Upper lobe of left lung (tissue), 6 donors: ENCODE measurements around the gene SPNS3. TPM values are rescaled to one million over a fixed set of nuclear protein-coding genes. Genes with fewer than 3 reads are reported as not detected.

ENCODE experiments used
- ATAC-seq, 2 donors: fragments of 200-7000 bp; cut with Tn5 transposase; one replicate each; pipeline ENCODE4 v1.9.1; 2022; ENCODE audit warnings: mild to moderate bottlenecking in 2 of 2, moderate library complexity in 2 of 2; ENCODE audit not compliant: low FRiP score in 2 of 2
- DNase-seq, 2 donors: peaks; one replicate each; pipeline ENCODE4 v3.0.0-alpha.2; 2019 to 2020
- H3K27ac ChIP-seq, 4 donors: fragments of 200-600 bp; sonication (generic); one replicate each; pipeline ENCODE4 v1.5.1; 2016 to 2019
- H3K27me3 ChIP-seq, 4 donors: fragments of 200-600 bp; sonication (generic); one replicate each; pipeline ENCODE4 v1.5.1; 2017 to 2019
- H3K36me3 ChIP-seq, 4 donors: fragments of 200-600 bp; sonication (generic); one replicate each; pipeline ENCODE4 v1.5.1; 2016 to 2019
- H3K4me1 ChIP-seq, 4 donors: fragments of 200-600 bp; sonication (generic); one replicate each; pipeline ENCODE4 v1.5.1; 2018 to 2019
- H3K4me3 ChIP-seq, 4 donors: fragments of 200-600 bp; sonication (generic); one replicate each; pipeline ENCODE4 v1.5.1; 2017 to 2019; ENCODE audit warnings: mild to moderate bottlenecking in 2 of 4, moderate library complexity in 1 of 4
- H3K9me3 ChIP-seq, 4 donors: fragments of 200-600 bp; sonication (generic); one replicate each; pipeline ENCODE4 v1.5.1; 2018 to 2019
- EP300 ChIP-seq, 4 donors: sonication (generic); formaldehyde crosslinking; IDR thresholded peaks; one replicate each; pipeline ENCODE4 v1.5.1; 2017; ENCODE audit warnings: antibody characterized with exemption in 4 of 4, control low read depth in 2 of 4
- POLR2A ChIP-seq, 4 donors: fragments of 450-650 bp; IDR thresholded peaks; one replicate each; pipeline ENCODE4 v1.5.1; 2016 to 2017; ENCODE audit warnings: antibody characterized with exemption in 4 of 4, mild to moderate bottlenecking in 2 of 4
- POLR2AphosphoS5 ChIP-seq, 2 donors: sonication (generic); formaldehyde crosslinking; IDR thresholded peaks; one replicate each; pipeline ENCODE4 v1.5.1; 2017; ENCODE audit warnings: antibody characterized with exemption in 2 of 2
- WGBS, 2 donors: methylation state at CpG; one replicate each; pipeline ENCODE4 v1.1.5; 2017 to 2018; 5-methylcytosine and 5-hydroxymethylcytosine counted together
- total RNA-seq, 6 donors: library from RNA; depleted of rRNA in 4 of 6; stranded (reverse); fragments of >200 nt in 4 of 6; gene quantifications; one replicate each; pipeline versions ENCODE4 v1.1.0 to v1.2.1, GENCODE V29; 2016 to 2021
- TF ChIP-seq, protein P1 (sequence below), 6 experiments: fragments of 450-650 bp in 4 of 6; fragments of 200-600 bp in 2 of 6; sonication (generic) in 2 of 6; IDR thresholded peaks; one replicate each; pipeline ENCODE4 v1.5.1; 2016 to 2019; ENCODE audit warnings: antibody characterized with exemption in 6 of 6
- donor health status: DM: no; HTN: no; CAD: no; lungs with moderate emphysema.
- donor health status: DM: no; HTN: yes; CAD: no; lungs with severe emphysema.

Gene SPNS3
- total RNA-seq, 6 donors from 2014 or later, result 0.22 to 0.91 (median 0.52) TPM; not detected in 1

GRCh38 chr17:4531988-4532736 lies 98.4 kb downstream of the SPNS3 start:
- ATAC-seq, result no peak
- Histone ChIP-seq H3K4me3 (no peak overlapping the region), H3K4me1 (peaks cover 61 to 90% (median 84%) of the 10 kb centered on the region in 4 donors), H3K9me3 (no peaks in the 10 kb centered on the region), H3K27me3 (no peaks in the 10 kb centered on the region), H3K36me3 (peaks cover 0 to 20% (median 3%) of the 10 kb centered on the region in 4 donors), H3K27ac (peak overlapping the region; percentile 84 to 91 (median 88))
- DNase-seq, result no peak
- TF ChIP-seq, protein P1, sequence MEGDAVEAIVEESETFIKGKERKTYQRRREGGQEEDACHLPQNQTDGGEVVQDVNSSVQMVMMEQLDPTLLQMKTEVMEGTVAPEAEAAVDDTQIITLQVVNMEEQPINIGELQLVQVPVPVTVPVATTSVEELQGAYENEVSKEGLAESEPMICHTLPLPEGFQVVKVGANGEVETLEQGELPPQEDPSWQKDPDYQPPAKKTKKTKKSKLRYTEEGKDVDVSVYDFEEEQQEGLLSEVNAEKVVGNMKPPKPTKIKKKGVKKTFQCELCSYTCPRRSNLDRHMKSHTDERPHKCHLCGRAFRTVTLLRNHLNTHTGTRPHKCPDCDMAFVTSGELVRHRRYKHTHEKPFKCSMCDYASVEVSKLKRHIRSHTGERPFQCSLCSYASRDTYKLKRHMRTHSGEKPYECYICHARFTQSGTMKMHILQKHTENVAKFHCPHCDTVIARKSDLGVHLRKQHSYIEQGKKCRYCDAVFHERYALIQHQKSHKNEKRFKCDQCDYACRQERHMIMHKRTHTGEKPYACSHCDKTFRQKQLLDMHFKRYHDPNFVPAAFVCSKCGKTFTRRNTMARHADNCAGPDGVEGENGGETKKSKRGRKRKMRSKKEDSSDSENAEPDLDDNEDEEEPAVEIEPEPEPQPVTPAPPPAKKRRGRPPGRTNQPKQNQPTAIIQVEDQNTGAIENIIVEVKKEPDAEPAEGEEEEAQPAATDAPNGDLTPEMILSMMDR (IDR thresholded peaks at IDR 0.05), result no peak
- TF ChIP-seq POLR2AphosphoS5 (IDR thresholded peaks at IDR 0.05) (no peak), POLR2A (IDR thresholded peaks at IDR 0.05) (no peak), EP300 (IDR thresholded peaks at IDR 0.05) (no peak)
- 78 to 82% methylated on average over 16 to 17 of the region's 17 CpGs for WGBS, 2 donors

DNA sequence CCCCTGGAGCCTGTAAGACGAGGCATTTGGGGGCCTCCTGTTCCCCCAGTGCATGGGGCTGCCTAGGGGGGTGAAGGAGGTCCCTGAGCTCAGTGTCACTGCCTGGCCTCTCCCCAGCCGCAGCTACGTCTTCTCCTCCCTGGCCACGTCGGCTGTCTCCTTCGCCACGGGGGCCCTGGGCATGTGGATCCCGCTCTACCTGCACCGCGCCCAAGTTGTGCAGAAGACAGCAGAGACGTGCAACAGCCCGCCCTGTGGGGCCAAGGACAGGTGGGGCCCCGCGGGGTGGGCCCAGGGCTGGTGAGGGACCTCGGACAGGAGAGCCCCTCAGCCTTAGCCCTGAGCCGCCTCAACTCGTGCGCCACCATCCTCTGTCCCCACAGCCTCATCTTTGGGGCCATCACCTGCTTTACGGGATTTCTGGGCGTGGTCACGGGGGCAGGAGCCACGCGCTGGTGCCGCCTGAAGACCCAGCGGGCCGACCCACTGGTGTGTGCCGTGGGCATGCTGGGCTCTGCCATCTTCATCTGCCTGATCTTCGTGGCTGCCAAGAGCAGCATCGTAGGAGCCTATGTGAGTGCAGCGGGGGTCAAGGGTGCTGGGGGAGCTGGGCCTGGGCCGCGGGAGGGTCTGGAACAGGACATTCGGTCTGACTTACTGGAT lies 99.3 kb downstream of the SPNS3 start:
- no peaks in the 10 kb centered on the region for H3K9me3 ChIP-seq
- TF ChIP-seq, protein P1 (IDR thresholded peaks at IDR 0.05), result no peak
- peak in 1 of 2 donors; percentile 64 for DNase-seq
- H3K4me3 ChIP-seq, result no peak overlapping the region
- no peak for ATAC-seq
- H3K27me3 ChIP-seq, result no peaks in the 10 kb centered on the region
- peaks cover 0 to 28% (median 5%) of the 10 kb centered on the region in 4 donors for H3K36me3 ChIP-seq
- H3K27ac ChIP-seq, result peak overlapping the region; percentile 84 to 91 (median 88)
- 93% methylated on average over 20 to 23 of the region's 33 CpGs for WGBS, 2 donors
- H3K4me1 ChIP-seq, result peaks cover 67 to 96% (median 91%) of the 10 kb centered on the region in 4 donors

DNA sequence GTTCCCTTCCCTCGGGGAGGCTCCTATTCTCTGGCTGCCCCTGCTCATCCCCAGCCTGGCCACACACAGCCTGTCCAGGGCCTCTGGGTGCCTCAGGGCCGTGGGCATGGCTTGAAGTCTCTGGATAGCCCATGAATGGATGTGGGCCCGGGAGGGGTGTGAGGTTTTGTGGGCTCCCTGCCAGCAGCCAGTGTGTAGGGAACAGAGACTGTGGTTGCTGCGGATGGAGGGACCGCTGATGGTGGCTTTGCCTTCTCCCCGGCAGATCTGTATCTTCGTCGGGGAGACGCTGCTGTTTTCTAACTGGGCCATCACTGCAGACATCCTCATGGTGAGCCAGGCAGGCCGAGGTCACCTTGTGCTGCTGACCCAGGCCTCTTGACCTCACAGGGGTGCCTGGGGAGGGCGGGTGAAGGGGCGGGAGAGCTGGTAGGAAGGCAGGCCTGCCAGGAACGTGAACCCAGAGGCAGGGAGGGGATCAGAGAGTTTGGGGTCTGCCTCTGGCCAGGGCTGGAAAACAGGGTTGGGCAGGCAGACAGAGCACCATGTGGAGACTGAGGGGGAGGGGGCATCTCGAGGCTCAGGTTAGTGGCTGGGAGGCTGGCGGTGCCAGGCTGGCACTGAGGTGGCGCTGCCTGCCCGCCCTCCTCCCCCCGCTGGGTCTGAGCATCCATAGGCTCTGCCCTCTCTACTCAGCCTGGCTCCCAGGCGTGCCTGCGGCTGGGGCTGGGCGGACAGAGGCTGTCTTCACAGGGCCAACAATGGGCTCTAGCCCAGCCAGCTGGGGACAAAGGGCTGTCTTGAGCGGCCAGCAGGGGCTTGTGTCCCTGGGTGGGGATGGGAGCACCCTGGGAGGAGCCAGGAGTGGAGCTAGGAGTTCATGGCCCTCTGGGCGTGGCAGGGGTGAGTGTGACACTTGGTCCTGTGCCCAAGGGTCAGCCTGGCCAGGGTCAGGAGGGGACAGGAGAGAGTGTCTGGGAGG lies 100.1 kb downstream of the SPNS3 start:
- ATAC-seq (no peak), DNase-seq (peak in 1 of 2 donors; percentile 72)
- Histone ChIP-seq H3K9me3 (no peaks in the 10 kb centered on the region), H3K27ac (peak overlapping the region; percentile 84 to 91 (median 88)), H3K4me1 (peaks cover 66 to 96% (median 94%) of the 10 kb centered on the region in 4 donors), H3K27me3 (no peaks in the 10 kb centered on the region), H3K36me3 (peaks cover 0 to 32% (median 8%) of the 10 kb centered on the region in 4 donors), H3K4me3 (peak overlapping the region in 1 of 4 donors; percentile 6)
- no peak for TF ChIP-seq EP300 (IDR thresholded peaks at IDR 0.05)
- TF ChIP-seq POLR2A (IDR thresholded peaks at IDR 0.05), result no peak
- peak in 1 of 2 donors; percentile 55 for TF ChIP-seq POLR2AphosphoS5 (IDR thresholded peaks at IDR 0.05)
- TF ChIP-seq, protein P1 (IDR thresholded peaks at IDR 0.05), result peak in 3 of 6 experiments; percentile 10 to 50 (median 20)
- 50 to 59% methylated on average over 9 to 19 of the region's 23 CpGs for WGBS, 2 donors

DNA sequence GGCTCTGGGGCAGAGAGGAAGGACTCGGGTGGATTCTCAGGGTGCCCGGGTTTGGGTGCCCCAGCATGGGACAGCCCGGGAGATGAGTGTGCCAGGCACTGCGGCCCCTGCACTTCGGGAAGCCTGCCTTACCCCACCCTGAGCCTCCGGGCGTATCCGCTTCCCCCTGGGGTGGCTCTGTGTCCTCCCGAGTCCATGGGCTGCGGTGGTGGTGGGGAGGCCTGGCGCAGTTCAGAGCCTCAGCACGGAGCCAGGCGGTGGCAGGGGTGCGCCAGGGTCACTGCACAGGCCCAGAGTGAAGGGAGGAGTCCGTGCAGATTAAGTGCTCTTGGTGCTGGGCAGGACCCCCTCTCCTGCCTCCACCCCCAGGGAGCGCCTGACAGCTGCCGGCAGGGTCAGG lies 100.8 kb downstream of the SPNS3 start:
- H3K9me3 ChIP-seq, result no peaks in the 10 kb centered on the region
- H3K27me3 ChIP-seq, result no peaks in the 10 kb centered on the region
- DNase-seq, result peak in 1 of 2 donors; percentile 75
- TF ChIP-seq EP300 (IDR thresholded peaks at IDR 0.05), result no peak
- TF ChIP-seq POLR2A (IDR thresholded peaks at IDR 0.05), result no peak
- TF ChIP-seq POLR2AphosphoS5 (IDR thresholded peaks at IDR 0.05), result no peak
- TF ChIP-seq, protein P1 (IDR thresholded peaks at IDR 0.05), result no peak
- no peak for ATAC-seq
- H3K4me3 ChIP-seq, result peak overlapping the region in 1 of 4 donors; percentile 6
- WGBS, 2 donors, result 66 to 88% methylated on average over 1 to 2 of the region's 17 CpGs
- peaks cover 66 to 96% (median 93%) of the 10 kb centered on the region in 4 donors for H3K4me1 ChIP-seq
- peaks cover 0 to 39% (median 13%) of the 10 kb centered on the region in 4 donors for H3K36me3 ChIP-seq
- peak overlapping the region; percentile 84 to 91 (median 88) for H3K27ac ChIP-seq
